Stimulated activated CD4-positive, alpha-beta T cell treated with anti-CD3 and anti-CD28 coated beads, Interleukin-15, amount 100 ng/mL, for 1 hour (primary cell): Measurements from ENCODE around the gene CDSN.

Experiments used
- DNase-seq, 2 donors: peaks; one replicate each; pipeline ENCODE4 v3.0.0-alpha.2; 2020; ENCODE audit warnings: low read depth in 1 of 2, low spot score in 1 of 2

The CDSN gene

GRCh38 chr6:31116661-31117385 is 3.4 kb downstream of the CDSN start:
- DNase-seq, result no peak

GRCh38 chr6:31115941-31116560 is 4.2 kb downstream of the CDSN start:
- no peak for DNase-seq

- DNase-seq, result no peak
These were observed 5.0 kb downstream of the CDSN start for GRCh38 chr6:31114970-31115849.

GRCh38 chr6:31114541-31114878 is 5.7 kb downstream of the CDSN start, which contains the start of gene PSORS1C1:
Gene PSORS1C1, plus strand, starts transcription at chr6:31114800. Its CDS starts 14,833 bp downstream, at chr6:31129633.
- no peak for DNase-seq

- no peak for DNase-seq
These were observed 6.2 kb downstream of the CDSN start for GRCh38 chr6:31113861-31114540.

- no peak for DNase-seq
These were observed 7.8 kb downstream of the CDSN start, which contains the start of gene C6orf15 for GRCh38 chr6:31112478-31112877. Gene C6orf15, minus strand, starts transcription at chr6:31112575. Its CDS starts 20 bp downstream, at chr6:31112555.

GRCh38 chr6:31111712-31112111 is 8.5 kb downstream of the CDSN start:
- no peak for DNase-seq

DNA sequence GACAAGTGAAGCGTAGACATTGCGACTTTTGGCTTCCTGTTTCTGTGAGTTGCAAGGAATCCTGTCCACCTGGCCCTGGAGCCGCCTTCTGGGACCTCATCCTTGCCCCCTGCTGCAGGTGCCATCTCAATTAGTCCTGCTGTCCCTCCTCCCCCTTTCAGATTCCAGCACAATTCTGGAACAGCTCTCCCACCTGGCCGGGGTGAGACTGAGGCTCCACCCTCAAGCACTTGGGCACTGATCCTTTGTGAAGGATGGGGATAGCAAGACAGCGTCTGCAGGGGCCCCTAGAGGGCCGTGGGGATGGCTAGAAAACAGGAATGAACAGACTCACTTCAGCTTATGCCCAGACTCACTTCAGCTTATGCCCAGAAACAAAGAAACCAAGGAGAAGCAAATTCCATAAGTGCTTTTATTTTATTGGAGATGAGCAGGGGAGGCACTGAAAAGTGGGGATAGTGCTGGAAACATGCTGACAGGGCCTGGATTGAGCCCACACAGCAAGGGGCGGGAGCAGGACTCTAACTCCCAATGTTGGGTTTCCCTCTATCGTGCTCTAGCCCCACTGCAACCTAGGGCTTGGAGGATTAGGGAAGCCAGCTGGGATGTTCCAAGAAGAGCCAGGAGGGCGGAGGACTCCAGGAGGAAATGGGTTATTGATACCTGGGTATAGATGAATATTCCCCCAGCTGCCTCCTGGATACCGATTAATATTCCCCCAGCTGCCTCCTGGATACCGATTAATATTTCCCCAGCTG is 9.2 kb downstream of the CDSN start:
- no peak for DNase-seq

DNA sequence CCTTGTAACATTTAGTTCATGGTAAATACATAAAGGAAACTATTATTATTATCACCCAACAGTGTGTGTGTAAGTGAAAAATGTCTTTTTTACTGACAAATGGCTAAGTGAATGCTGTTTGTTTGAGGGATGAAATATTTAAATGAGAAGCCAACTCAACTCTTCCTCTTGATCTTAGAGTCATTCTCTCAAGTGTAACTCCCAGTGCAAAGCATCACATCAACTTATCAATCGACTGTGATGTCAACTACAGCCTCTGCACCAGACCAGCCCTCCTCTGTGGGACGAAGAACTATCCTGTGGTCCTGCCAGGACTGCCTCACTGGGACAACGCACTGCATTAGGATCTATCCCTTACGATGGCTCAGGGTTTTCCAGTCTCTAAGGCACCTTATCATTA is 13.2 kb downstream of the CDSN start:
- DNase-seq, result no peak

GRCh38 chr6:31103136-31103535 is 17.1 kb downstream of the CDSN start:
- DNase-seq, result no peak

DNA sequence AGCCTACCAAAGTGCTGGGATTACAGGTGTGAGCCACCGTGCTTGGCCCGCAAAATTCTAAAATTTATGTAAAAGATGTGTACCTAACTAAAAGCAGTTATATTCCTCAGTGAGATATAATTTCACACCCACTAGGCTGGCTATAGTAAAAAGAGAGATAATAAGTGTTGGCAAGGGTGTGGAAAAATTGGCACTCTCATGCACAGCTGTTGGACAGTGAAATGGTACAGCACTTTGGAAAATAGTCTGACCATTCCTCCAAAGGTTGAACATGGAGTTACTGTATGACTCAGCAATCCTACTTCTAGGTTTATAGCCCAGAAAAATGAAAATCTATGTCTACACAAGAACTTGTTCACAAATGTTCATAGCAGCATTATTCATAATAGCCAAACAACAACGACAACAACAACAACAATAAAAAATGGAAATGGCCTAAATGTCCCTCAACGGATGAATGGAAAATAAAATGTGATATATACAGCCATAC is 21.8 kb downstream of the CDSN start:
- DNase-seq, result no peak

DNA sequence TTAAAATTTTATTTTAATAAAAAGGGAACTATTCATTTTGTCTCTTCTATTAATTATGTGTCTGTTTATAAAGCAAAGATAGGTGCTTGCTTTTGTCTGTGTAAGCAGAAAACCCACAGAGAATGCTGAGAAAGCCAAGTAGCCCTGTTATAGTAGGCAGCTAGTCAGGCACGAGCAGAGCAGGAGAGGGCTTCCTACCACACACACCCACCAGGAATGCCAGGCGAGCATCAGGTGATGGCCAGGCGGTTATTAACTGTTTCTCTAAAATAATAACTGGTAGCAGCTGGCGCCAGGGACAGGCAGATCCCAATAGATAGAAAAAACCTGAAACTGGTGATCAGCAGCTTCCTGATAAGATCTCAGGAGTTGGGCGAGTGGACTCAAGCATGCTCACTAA is 23.6 kb downstream of the CDSN start:
- no peak for DNase-seq

DNA sequence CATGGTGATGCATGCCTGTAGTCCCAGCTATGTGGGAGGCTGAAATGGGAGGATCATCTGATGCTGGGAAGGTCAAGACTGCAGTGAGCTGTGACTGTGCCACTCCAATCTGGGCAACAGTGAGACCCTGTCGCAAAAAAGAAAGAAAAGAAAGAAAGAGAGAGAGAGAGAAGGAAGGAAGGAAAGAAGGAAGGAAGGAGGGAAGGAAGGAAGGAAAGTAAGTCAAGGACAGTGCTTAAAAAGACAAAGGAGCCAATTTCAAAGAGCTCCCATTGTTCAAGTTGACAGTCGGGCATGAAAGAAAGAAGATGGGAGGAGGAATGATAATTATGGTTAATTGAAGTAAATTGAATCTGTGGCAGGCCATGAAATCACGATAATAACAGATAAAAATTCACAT is 24.0 kb downstream of the CDSN start:
- no peak for DNase-seq

GRCh38 chr6:31094389-31094881 is 25.8 kb downstream of the CDSN start:
- DNase-seq, result peak in 1 of 2 donors; percentile 5

DNA sequence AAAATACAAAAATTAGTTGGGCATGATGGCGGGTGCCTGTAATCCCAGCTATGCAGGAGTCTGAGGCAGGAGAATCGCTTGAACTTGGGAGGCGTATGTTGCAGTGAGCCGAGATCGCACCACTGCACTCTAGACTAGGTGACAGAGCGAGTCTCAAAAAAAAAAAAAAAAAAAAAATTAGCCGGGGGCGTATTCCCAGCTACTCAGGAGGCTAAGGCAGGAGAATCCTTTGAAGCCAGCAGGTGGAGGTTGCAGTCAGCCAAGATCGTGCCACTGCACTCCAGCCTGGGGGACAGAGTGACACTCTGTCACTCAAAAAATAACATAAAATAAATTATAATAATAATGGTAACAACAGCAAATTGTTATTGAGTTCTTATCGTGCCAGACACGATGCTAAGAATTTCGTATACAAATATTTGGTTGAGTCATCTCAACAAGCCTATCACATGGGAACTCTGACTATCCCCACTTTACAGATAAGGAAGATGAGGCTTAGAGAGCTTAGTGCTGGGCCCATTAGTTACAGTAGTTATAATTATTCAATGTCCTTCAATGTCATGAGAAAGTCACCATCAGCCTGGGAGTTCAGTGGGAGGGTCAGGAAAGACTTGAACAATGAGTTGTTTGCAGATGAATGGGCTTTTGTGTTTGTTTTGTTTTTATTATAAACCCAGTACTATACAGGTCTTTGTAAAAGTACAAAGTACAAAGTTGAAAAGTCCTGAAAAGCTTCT is 27.3 kb downstream of the CDSN start:
- no peak for DNase-seq

DNA sequence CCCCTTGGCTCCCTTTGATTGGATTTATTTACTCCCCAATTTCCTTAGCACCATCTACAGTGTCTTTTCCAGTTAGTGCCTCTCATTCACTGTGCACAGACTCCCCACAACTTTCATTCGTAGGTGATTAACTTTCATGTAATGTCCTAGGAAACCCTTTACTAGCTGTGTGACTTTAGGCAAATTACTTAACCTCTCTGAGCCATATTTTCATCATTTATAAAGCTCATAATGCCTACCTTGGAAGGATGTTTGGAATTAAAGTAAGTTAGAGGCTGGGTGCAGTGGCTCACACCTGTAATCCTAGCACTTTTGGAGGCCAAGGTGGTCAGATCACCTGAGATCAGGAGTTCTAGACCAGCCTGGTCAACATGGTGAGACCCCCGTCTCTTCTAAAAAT is 28.0 kb downstream of the CDSN start:
- DNase-seq, result no peak

GRCh38 chr6:31091680-31092079 is 28.6 kb downstream of the CDSN start:
- DNase-seq, result no peak

GRCh38 chr6:31090973-31091364 is 29.3 kb downstream of the CDSN start:
- DNase-seq, result no peak

DNA sequence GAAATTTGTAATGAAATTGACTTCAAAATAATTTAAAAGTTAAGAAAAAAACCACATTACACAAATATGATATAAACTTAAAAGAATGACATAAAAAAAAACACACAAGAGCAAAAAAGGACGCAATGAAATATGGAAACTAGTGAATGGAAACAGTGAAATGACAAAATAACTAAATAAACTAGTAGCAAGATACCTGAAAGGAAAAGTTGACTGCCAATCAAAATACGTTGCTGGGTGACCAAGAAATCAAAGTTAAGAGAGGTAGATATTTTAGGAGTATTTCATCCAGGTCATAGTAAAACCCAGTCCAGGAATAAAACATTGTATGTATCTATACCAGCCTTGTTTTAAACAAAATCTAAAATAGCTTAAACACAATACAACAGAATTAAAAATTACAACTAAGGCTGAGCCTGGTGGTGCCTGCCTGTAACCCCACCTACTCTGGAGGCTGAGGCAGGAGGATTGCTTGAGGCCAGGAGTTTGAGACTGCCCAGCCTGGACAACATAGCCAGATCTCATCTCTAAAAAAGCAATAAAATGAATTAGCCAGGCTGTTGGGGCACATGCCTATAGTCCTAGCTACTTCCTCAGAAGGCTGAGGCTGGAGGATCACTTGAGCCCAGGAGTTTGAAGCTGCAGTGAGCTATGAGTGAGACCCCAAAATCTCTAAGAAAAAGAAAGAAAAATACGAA is 29.8 kb downstream of the CDSN start:
- no peak for DNase-seq
